Trophoblast cell (in vitro differentiated cells and primary cell): ENCODE results near the gene GPR87.
A peak's percentile ranks its signal among the peaks of the same experiment; 100 is the strongest.

ENCODE experiments used
- DNase-seq, 2 donors: peaks; one replicate each; pipeline ENCODE4 v3.0.0-alpha.2; 2016
- H2AFZ ChIP-seq: 2 replicates; pipeline ENCODE4 v1.6.1; 2013; ENCODE audit warnings: low read length, moderate library complexity, mild to moderate bottlenecking; ENCODE audit not compliant: insufficient read depth, poor library complexity
- H2AK5ac ChIP-seq: 2 replicates; pipeline ENCODE4 v1.6.1; 2013; ENCODE audit warnings: mild to moderate bottlenecking, low read length
- H2BK120ac ChIP-seq: 2 replicates; pipeline ENCODE4 v1.6.1; 2013; ENCODE audit warnings: low read length, mild to moderate bottlenecking, moderate library complexity; ENCODE audit not compliant: insufficient read depth, poor library complexity
- H2BK12ac ChIP-seq: 2 replicates; pipeline ENCODE4 v1.6.1; 2013; ENCODE audit warnings: mild to moderate bottlenecking, low read length, moderate library complexity
- H2BK5ac ChIP-seq: 2 replicates; pipeline ENCODE4 v1.6.1; 2013; ENCODE audit warnings: low read length, low read depth, moderate library complexity, mild to moderate bottlenecking; ENCODE audit not compliant: poor library complexity
- H3K14ac ChIP-seq: 2 replicates; pipeline ENCODE4 v1.6.1; 2013; ENCODE audit warnings: mild to moderate bottlenecking, low read length
- H3K18ac ChIP-seq: 2 replicates; pipeline ENCODE4 v1.6.1; 2013; ENCODE audit warnings: mild to moderate bottlenecking, low read length
- H3K23ac ChIP-seq: 2 replicates; pipeline ENCODE4 v1.6.1; 2013; ENCODE audit warnings: low read length
- H3K27ac ChIP-seq: 2 replicates; pipeline ENCODE4 v1.5.1; 2013; ENCODE audit warnings: low read depth, mild to moderate bottlenecking, inconsistent platforms, low read length, moderate library complexity
- H3K27me3 ChIP-seq: 2 replicates; pipeline ENCODE4 v1.6.1; 2013; ENCODE audit warnings: inconsistent platforms, mild to moderate bottlenecking, low read length, moderate library complexity; ENCODE audit not compliant: insufficient read depth
- H3K36me3 ChIP-seq, 2 experiments: 1 replicate in 1 of 2; 2 replicates in 1 of 2; pipeline ENCODE4 v1.6.1; 2013; ENCODE audit warnings: low read length in 2 of 2, mild to moderate bottlenecking in 2 of 2, moderate library complexity in 1 of 2; ENCODE audit not compliant: insufficient read depth in 2 of 2, control insufficient read depth in 1 of 2
- H3K4ac ChIP-seq: 2 replicates; pipeline ENCODE4 v1.6.1; 2013; ENCODE audit warnings: low read depth, mild to moderate bottlenecking, low read length, moderate library complexity
- H3K4me1 ChIP-seq, 2 experiments: 1 replicate in 1 of 2; 2 replicates in 1 of 2; pipeline ENCODE4 v1.6.1; 2013; ENCODE audit warnings: low read length in 2 of 2, mild to moderate bottlenecking in 2 of 2, moderate library complexity in 1 of 2; ENCODE audit not compliant: insufficient read depth in 2 of 2, control insufficient read depth in 1 of 2
- H3K4me2 ChIP-seq: 2 replicates; pipeline ENCODE4 v1.6.1; 2013; ENCODE audit warnings: inconsistent platforms, mild to moderate bottlenecking, low read length, moderate library complexity
- H3K4me3 ChIP-seq: 2 replicates; pipeline ENCODE4 v1.5.1; 2013; ENCODE audit warnings: mild to moderate bottlenecking, low read depth, low read length, inconsistent platforms
- H3K79me1 ChIP-seq: one replicate; pipeline ENCODE4 v1.6.1; 2013; ENCODE audit warnings: low read length
- H3K79me2 ChIP-seq: 2 replicates; pipeline ENCODE4 v1.6.1; 2013; ENCODE audit warnings: low read length, mild to moderate bottlenecking; ENCODE audit not compliant: control insufficient read depth, insufficient read depth, poor library complexity
- H3K9ac ChIP-seq: 2 replicates; pipeline ENCODE4 v1.6.1; 2013; ENCODE audit warnings: mild to moderate bottlenecking, low read length
- H3K9me3 ChIP-seq: 2 replicates; pipeline ENCODE4 v1.6.1; 2013; ENCODE audit warnings: low read depth, mild to moderate bottlenecking, control low read depth, inconsistent platforms, low read length; ENCODE audit not compliant: insufficient read depth
- H4K12ac ChIP-seq: 2 replicates; pipeline ENCODE4 v1.6.1; 2013; ENCODE audit warnings: low read depth, mild to moderate bottlenecking, low read length, moderate library complexity
- H4K8ac ChIP-seq: 2 replicates; pipeline ENCODE4 v1.6.1; 2013; ENCODE audit warnings: low read depth, mild to moderate bottlenecking, low read length, moderate library complexity
- H4K91ac ChIP-seq: one replicate; pipeline ENCODE4 v1.6.1; 2013; ENCODE audit warnings: low read depth, mild to moderate bottlenecking, low read length, moderate library complexity
- WGBS: extraction: QIAGEN DNeasy Blood & Tissue Kit; methylation state at CpG from one replicate; pipeline ENCODE4 v1.1.7; 2013; ENCODE audit warnings: missing lambda C conversion rate; ENCODE audit not compliant: insufficient read length, insufficient coverage; ENCODE audit errors: extremely low coverage; 5-methylcytosine and 5-hydroxymethylcytosine counted together

The GPR87 gene

GRCh38 chr3:151290673-151291072 lies 25.9 kb downstream of the GPR87 start:
- DNase-seq: peak in 1 of 2 donors; percentile 64
- no peak overlapping the region for H3K4me3 ChIP-seq
- H2AK5ac ChIP-seq: no peak overlapping the region
- H3K4ac ChIP-seq: no peak overlapping the region
- H3K23ac ChIP-seq: no peak overlapping the region
- H3K27ac ChIP-seq: no peak overlapping the region
- no peak overlapping the region for H4K8ac ChIP-seq
- no peak overlapping the region for H2BK12ac ChIP-seq
- H3K9ac ChIP-seq: no peak overlapping the region
- no peak overlapping the region for H2AFZ ChIP-seq
- H3K27me3 ChIP-seq: no peaks in the 10 kb centered on the region
- no peak overlapping the region for H3K18ac ChIP-seq
- H4K12ac ChIP-seq: no peak overlapping the region
- no CpG with 5 or more reads among the region's 3 CpGs for WGBS
- H3K9me3 ChIP-seq: no peaks in the 10 kb centered on the region
- H3K36me3 ChIP-seq: peaks cover 4 to 7% of the 10 kb centered on the region in 2 experiments
- no peaks in the 10 kb centered on the region for H3K79me2 ChIP-seq
- H3K79me1 ChIP-seq: no peaks in the 10 kb centered on the region
- no peak overlapping the region for H3K4me2 ChIP-seq
- H2BK120ac ChIP-seq: no peak overlapping the region
- peaks cover 0 to 11% of the 10 kb centered on the region in 2 experiments for H3K4me1 ChIP-seq
- H2BK5ac ChIP-seq: no peak overlapping the region
- H4K91ac ChIP-seq: no peak overlapping the region
- H3K14ac ChIP-seq: no peak overlapping the region

DNA sequence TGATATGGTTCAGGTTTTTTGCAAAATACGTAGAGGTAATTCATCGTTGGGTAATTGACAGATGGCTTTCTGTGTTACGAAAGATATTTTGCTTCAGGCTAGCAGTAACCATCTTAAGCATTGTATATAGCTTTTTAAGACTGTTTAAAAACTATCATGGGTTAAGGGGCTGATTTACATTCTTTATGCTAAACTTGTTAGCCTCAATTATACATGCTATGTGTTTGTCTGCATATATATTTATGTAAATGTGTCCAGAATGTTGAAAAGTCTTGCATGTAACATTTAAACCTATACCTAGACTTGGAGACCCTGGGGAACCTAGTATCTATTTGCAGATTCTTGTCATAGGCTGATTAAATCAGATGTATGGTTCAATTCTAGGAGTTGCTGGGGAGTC lies 27.2 kb downstream of the GPR87 start:
- Histone ChIP-seq H4K91ac (no peak overlapping the region), H2BK5ac (no peak overlapping the region), H3K27me3 (no peaks in the 10 kb centered on the region), H3K4ac (no peak overlapping the region), H3K9ac (no peak overlapping the region), H3K9me3 (no peaks in the 10 kb centered on the region), H3K79me2 (no peaks in the 10 kb centered on the region), H3K14ac (no peak overlapping the region), H3K27ac (no peak overlapping the region), H2AFZ (no peak overlapping the region), H3K23ac (no peak overlapping the region), H2BK120ac (no peak overlapping the region), H2BK12ac (no peak overlapping the region), H3K18ac (no peak overlapping the region), H4K8ac (no peak overlapping the region), H3K4me2 (no peak overlapping the region), H4K12ac (no peak overlapping the region), H3K4me3 (no peak overlapping the region), H3K4me1 (peaks cover 0 to 6% of the 10 kb centered on the region in 2 experiments), H2AK5ac (no peak overlapping the region), H3K36me3 (peaks cover 2% of the 10 kb centered on the region in 2 experiments), H3K79me1 (no peaks in the 10 kb centered on the region)
- peak in 1 of 2 donors; percentile 56 for DNase-seq
- no CpG with 5 or more reads among the region's 3 CpGs for WGBS

- no peak overlapping the region for H3K4me2 ChIP-seq
- no peak for DNase-seq
- no peak overlapping the region for H3K9ac ChIP-seq
- no peak overlapping the region for H4K8ac ChIP-seq
- H3K27me3 ChIP-seq: no peaks in the 10 kb centered on the region
- no peak overlapping the region for H3K27ac ChIP-seq
- no peak overlapping the region for H4K91ac ChIP-seq
- H4K12ac ChIP-seq: no peak overlapping the region
- no peaks in the 10 kb centered on the region for H3K4me1 ChIP-seq
- H3K9me3 ChIP-seq: no peaks in the 10 kb centered on the region
- no peak overlapping the region for H3K23ac ChIP-seq
- no peak overlapping the region for H3K14ac ChIP-seq
- no peak overlapping the region for H2AK5ac ChIP-seq
- H2AFZ ChIP-seq: no peak overlapping the region
- no peaks in the 10 kb centered on the region for H3K79me1 ChIP-seq
- H2BK5ac ChIP-seq: no peak overlapping the region
- H3K18ac ChIP-seq: no peak overlapping the region
- H3K4me3 ChIP-seq: no peak overlapping the region
- WGBS: no CpG with 5 or more reads among the region's 1 CpG
- H2BK12ac ChIP-seq: no peak overlapping the region
- no peaks in the 10 kb centered on the region for H3K79me2 ChIP-seq
- no peak overlapping the region for H3K4ac ChIP-seq
- no peak overlapping the region for H2BK120ac ChIP-seq
- no peaks in the 10 kb centered on the region for H3K36me3 ChIP-seq
These were observed 30.7 kb downstream of the GPR87 start for GRCh38 chr3:151285940-151286339.

DNA sequence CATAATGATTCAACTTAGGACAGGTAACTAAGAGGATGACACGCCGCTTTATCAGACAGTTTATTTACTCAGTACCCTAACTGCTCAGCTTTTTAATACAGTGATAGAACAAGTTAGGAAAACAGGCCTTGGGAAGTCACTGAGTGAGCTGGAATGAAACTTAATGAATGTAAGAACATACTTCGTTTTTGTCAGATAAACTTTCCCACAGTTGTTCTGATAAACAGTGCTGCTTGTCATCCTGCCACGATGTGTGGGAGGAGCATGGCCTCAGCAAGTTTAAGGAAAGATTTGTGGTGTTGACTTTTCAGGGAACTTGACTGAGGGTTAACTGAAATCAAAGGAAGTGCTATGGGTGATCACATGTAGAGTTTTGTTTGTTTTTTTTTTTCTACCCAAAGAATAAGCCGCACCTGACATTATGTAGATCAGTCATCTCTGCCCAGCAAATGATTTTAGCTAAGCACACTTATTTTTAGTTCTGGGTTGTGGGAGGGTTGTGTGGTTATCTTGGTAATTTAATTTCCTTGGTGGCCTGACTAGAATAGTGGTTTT lies 32.6 kb downstream of the GPR87 start:
- Histone ChIP-seq H3K9ac (no peak overlapping the region), H3K14ac (no peak overlapping the region), H3K9me3 (no peaks in the 10 kb centered on the region), H3K27me3 (no peaks in the 10 kb centered on the region), H2BK5ac (no peak overlapping the region), H3K23ac (no peak overlapping the region), H2BK12ac (no peak overlapping the region), H2AK5ac (no peak overlapping the region), H3K79me1 (no peaks in the 10 kb centered on the region), H3K18ac (no peak overlapping the region), H3K4me3 (no peak overlapping the region), H4K8ac (no peak overlapping the region), H4K91ac (no peak overlapping the region), H4K12ac (no peak overlapping the region), H3K4me1 (no peaks in the 10 kb centered on the region), H3K4me2 (no peak overlapping the region), H3K79me2 (no peaks in the 10 kb centered on the region), H3K36me3 (peaks cover 2% of the 10 kb centered on the region in 2 experiments), H2AFZ (no peak overlapping the region), H3K27ac (no peak overlapping the region), H2BK120ac (no peak overlapping the region), H3K4ac (no peak overlapping the region)
- peak in 1 of 2 donors; percentile 15 for DNase-seq
- no CpG with 5 or more reads among the region's 5 CpGs for whole genome bisulfite sequencing
